ENCODE data around the gene ETFA. TPM values are rescaled to one million over a fixed set of nuclear protein-coding genes. Genes with fewer than 3 reads are reported as not detected.
A peak's percentile ranks its signal among the peaks of the same experiment; 100 is the strongest.

Gene ETFA
- total RNA-seq, 4 donors from 2014 or later = 89.9 to 144 (median 114) TPM

GRCh38 chr15:76217029-76217881 is 94.0 kb downstream of the ETFA start:
- no peak for ATAC-seq (ENCODE audit: low FRiP score)
- DNase-seq (ENCODE audit: low spot score) = no peak
- no peak for TF ChIP-seq CTCF (IDR thresholded peaks at IDR 0.05)

- no peak for DNase-seq (ENCODE audit: low spot score)
- ATAC-seq (ENCODE audit: low FRiP score) = no peak
Measured at GRCh38 chr15:76215634-76216033, 95.6 kb downstream of the ETFA start.

GRCh38 chr15:76209942-76210341 is 101.3 kb downstream of the ETFA start:
- peak; percentile 44 for ATAC-seq (ENCODE audit: low FRiP score)

More at GRCh38 chr15:76215634-76216033, 95.6 kb downstream of the ETFA start:
- TF ChIP-seq CTCF (IDR thresholded peaks at IDR 0.05) = no peak

DNA sequence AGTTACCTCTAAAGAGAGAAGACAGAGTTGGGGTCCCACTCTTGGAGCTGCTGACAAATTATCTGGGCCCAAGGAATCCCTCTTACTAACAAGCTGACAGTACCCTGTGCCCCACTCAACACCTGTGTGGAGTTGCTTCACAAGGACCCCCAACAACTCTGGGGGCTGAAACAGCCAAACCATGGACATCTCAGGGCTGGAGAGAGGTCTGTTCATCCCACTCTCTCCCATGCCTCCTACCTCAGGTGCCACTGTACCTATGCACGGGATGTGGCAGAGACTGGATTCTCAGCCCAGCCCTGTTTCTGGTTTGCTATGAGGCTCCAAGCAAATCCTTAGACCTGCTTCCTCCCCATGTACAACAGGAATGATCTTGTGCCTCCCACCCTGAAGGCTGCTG is 101.7 kb downstream of the ETFA start:
- DNase-seq (ENCODE audit: low spot score) (no peak), ATAC-seq (ENCODE audit: low FRiP score) (no peak)
- TF ChIP-seq CTCF (IDR thresholded peaks at IDR 0.05) = no peak

More at GRCh38 chr15:76209942-76210341, 101.3 kb downstream of the ETFA start:
- no peak for DNase-seq (ENCODE audit: low spot score)
- no peak for TF ChIP-seq CTCF (IDR thresholded peaks at IDR 0.05)

DNA sequence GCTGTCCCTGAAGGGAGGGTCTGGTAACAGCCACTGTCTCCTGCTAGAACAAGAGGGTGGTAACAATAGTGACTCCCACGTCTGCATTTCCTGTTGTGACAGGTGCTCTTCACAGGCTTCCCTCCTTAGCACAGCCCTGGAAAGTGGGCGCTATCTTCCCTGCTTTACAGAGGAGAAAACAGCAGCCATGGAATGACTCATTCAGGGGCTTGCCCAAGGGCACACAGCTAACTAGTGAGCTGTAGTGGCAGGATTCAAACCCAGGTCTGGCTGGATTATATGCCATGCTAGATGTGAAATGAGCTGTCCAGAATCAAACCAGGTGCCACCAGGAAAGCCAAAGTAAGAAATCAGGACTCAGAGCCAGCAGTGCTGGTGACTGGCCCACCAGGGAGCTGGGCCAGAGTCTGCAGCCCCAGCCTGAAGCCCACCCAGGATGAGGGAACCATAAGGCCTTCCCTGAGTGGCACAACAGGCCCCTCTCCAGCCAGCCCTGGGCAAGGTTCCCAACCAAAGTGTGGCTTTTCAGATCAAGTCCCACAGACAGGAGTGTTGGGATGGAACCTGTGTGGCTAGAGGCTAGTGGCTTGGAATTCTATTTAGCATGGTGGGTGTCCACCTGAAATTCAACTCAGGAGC is 102.4 kb downstream of the ETFA start:
- TF ChIP-seq CTCF (IDR thresholded peaks at IDR 0.05) = no peak
- DNase-seq (ENCODE audit: low spot score) (no peak), ATAC-seq (ENCODE audit: low FRiP score) (no peak)

- no peak for ATAC-seq (ENCODE audit: low FRiP score)
- no peak for TF ChIP-seq CTCF (IDR thresholded peaks at IDR 0.05)
- DNase-seq (ENCODE audit: low spot score) = no peak
Measured at GRCh38 chr15:76208084-76208785, 103.0 kb downstream of the ETFA start.
